RWPE2 (cell line): ENCODE results near the gene LRRN2.
"Not testable (repeated sequence)": the region's sequence is repeated elsewhere in the genome, so short reads cannot be mapped to it uniquely, and the experiment has no call there.

Source experiments
- ATAC-seq: fragments of 200-7000 bp; cut with Tn5 transposase; 3 replicates; pipeline ENCODE4 v1.9.1; 2021; ENCODE audit warnings: low read depth
- DNase-seq: peaks from one replicate; pipeline ENCODE4 v3.0.0-alpha.2; 2020; ENCODE audit warnings: low spot score
- H3K27ac ChIP-seq: fragments of 450-650 bp; 2 replicates; pipeline ENCODE4 v1.5.1; 2017; ENCODE audit warnings: mild to moderate bottlenecking; ENCODE audit not compliant: poor library complexity, severe bottlenecking
- H3K27me3 ChIP-seq: fragments of 250-450 bp; sonication (Bioruptor Pico); 2 replicates; pipeline ENCODE4 v1.5.1; 2021; ENCODE audit warnings: mild to moderate bottlenecking, moderate library complexity; ENCODE audit not compliant: insufficient read depth, poor library complexity, severe bottlenecking
- H3K36me3 ChIP-seq: fragments of 250-450 bp; sonication (Bioruptor Pico); 2 replicates; pipeline ENCODE4 v1.5.1; 2020; ENCODE audit warnings: low read depth, mild to moderate bottlenecking, moderate library complexity
- H3K4me1 ChIP-seq: fragments of 250-450 bp; sonication (Bioruptor Pico); 2 replicates; pipeline ENCODE4 v1.5.1; 2021; ENCODE audit warnings: mild to moderate bottlenecking, moderate library complexity; ENCODE audit not compliant: insufficient read depth, poor library complexity, severe bottlenecking
- H3K4me3 ChIP-seq: fragments of 250-450 bp; sonication (Bioruptor Pico); 2 replicates; pipeline ENCODE4 v1.5.1; 2021; ENCODE audit warnings: mild to moderate bottlenecking, moderate library complexity; ENCODE audit not compliant: severe bottlenecking
- H3K9me3 ChIP-seq: fragments of 250-450 bp; sonication (Bioruptor Pico); 2 replicates; pipeline ENCODE4 v1.5.1; 2021; ENCODE audit warnings: mild to moderate bottlenecking, moderate library complexity; ENCODE audit not compliant: severe bottlenecking
- TF ChIP-seq, protein P1 (sequence below): fragments of 450-650 bp; IDR thresholded peaks from one replicate; pipeline ENCODE4 v1.5.1; 2017; ENCODE audit warnings: mild to moderate bottlenecking, moderate library complexity; ENCODE audit not compliant: poor library complexity, severe bottlenecking

Gene LRRN2

DNA sequence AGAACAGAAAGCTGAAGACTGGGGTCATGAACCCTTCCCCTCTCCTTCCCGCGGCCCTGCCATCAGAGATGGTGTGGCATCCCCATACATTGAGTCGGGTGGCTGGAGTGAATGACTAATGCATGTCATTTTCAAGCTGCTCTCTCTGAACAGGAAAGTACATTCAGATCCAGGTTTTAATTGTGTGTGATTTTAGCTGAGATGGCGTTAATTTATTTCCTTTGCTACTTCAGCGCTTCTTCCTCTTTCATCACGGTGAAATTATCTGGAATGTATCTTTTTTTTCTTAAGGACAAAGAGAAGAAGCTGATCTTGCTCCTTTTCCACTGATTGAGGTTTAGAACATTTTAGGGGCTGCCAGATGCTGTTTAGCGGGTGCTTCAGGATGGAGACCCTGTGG lies 8.6 kb upstream of the LRRN2 start:
- TF ChIP-seq, protein P1, sequence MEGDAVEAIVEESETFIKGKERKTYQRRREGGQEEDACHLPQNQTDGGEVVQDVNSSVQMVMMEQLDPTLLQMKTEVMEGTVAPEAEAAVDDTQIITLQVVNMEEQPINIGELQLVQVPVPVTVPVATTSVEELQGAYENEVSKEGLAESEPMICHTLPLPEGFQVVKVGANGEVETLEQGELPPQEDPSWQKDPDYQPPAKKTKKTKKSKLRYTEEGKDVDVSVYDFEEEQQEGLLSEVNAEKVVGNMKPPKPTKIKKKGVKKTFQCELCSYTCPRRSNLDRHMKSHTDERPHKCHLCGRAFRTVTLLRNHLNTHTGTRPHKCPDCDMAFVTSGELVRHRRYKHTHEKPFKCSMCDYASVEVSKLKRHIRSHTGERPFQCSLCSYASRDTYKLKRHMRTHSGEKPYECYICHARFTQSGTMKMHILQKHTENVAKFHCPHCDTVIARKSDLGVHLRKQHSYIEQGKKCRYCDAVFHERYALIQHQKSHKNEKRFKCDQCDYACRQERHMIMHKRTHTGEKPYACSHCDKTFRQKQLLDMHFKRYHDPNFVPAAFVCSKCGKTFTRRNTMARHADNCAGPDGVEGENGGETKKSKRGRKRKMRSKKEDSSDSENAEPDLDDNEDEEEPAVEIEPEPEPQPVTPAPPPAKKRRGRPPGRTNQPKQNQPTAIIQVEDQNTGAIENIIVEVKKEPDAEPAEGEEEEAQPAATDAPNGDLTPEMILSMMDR = no peak
- no peaks in the 10 kb centered on the region for H3K4me1 ChIP-seq

DNA sequence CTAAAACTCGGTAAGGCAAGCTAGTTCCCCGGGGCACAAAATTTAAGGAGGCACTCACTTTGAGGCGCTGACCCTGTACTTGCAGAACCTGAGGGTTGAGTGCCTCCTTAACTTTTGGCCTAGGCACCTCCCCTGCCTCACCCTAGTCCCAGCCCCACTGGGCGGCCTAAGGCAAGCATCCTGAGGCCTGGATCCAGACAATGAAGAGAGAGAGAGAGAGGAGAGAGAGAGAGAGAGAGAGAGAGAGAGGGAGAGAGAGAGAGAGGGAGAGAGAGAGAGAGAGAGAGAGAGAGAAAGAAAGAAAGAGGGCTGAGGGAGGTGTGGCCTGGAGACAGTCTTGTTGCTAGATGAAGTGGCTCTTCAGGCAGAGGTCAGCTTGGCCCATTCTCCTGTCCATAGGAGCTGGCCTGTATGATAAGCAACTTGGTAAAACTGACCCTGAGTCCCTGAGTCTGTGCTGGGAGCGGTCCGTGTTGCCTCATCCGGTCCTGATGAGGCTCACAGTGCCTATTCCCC lies 7.4 kb upstream of the LRRN2 start:
- Histone ChIP-seq H3K4me3 (no peak overlapping the region), H3K9me3 (no peaks in the 10 kb centered on the region), H3K27ac (no peak overlapping the region), H3K36me3 (no peaks in the 10 kb centered on the region), H3K4me1 (no peaks in the 10 kb centered on the region), H3K27me3 (peaks cover 2% of the 10 kb centered on the region)
- ATAC-seq (no peak), DNase-seq (no peak)
- TF ChIP-seq, protein P1 = no peak

More for the DNA sequence above, 8.6 kb upstream of the LRRN2 start:
- ATAC-seq (no peak), DNase-seq (no peak)
- Histone ChIP-seq H3K36me3 (no peaks in the 10 kb centered on the region), H3K4me3 (no peak overlapping the region), H3K27ac (no peak overlapping the region), H3K27me3 (no peaks in the 10 kb centered on the region), H3K9me3 (no peaks in the 10 kb centered on the region)

DNA sequence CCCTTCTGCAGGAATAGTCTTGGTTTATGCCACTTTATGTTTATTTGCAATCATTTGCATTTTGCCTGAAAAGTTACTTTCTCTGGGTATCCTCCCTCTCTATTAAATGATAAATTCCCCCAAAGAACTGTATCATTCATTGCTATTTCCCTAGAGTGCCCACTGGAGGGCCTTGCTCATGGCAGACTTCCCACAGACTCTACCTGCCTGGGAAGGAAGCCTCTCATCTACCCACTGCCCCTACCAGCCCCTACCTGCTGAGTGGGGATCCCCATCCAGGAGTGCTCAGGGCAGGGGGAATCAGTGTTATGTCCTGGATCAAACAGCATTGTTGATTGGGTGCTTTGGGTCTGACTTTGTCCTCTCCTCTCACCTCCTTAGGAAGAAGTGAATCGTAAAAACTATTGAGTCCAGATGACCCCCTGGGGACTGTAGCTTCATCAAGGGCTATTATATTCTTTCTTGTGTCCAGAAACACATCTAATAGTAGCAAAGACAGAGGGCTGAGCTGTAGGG lies 6.8 kb upstream of the LRRN2 start:
- DNase-seq (no peak), ATAC-seq (no peak)
- H3K9me3 ChIP-seq = no peaks in the 10 kb centered on the region
- TF ChIP-seq, protein P1 = peak; percentile 27
- no peaks in the 10 kb centered on the region for H3K36me3 ChIP-seq
- H3K27ac ChIP-seq = no peak overlapping the region
- H3K4me3 ChIP-seq = no peak overlapping the region
- peaks cover 3% of the 10 kb centered on the region for H3K27me3 ChIP-seq
- no peaks in the 10 kb centered on the region for H3K4me1 ChIP-seq

DNA sequence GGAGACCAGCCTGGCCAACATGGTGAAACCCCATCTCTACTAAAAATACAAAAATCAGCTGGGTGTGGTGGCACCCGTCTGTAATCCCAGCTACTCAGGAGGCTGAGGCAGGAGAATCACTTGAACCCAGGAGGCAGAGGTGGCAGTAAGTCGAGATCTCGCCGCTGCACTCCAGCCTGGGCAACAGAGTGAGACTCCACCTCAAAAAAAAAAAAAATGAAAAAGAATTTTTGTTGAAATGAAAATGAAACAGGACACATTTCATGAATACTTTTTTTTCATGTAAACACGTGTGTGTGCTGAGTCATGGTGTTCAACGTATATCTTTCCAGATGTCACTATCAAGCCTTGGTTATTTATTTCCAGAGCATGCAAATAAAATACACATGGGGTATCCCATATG lies 5.8 kb upstream of the LRRN2 start:
- H3K4me1 ChIP-seq, DNase-seq, ATAC-seq, H3K9me3 ChIP-seq, H3K36me3 ChIP-seq, H3K4me3 ChIP-seq, H3K27ac ChIP-seq, H3K27me3 ChIP-seq: not testable (repeated sequence)

DNA sequence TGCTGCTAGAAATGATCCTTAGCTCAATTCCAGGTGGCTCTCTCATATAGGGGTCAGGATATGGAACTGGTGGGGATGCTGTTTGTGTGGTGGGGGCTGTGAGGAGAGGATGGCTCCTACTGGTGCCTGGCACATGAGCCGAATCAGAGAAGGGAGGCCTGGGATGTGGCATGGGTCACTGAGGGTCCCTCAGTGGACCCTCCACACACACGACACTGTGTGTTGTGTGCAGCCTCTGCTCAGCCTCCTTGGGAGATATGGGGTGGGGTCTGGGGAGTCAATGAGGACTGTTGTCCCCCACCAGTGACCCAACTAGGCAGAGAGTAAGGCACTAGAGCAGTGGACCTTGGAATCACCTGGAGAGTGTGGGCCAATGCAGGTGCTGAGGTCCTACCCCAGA lies 3.2 kb upstream of the LRRN2 start:
- no peaks in the 10 kb centered on the region for H3K36me3 ChIP-seq
- no peak for DNase-seq
- no peaks in the 10 kb centered on the region for H3K4me1 ChIP-seq
- no peaks in the 10 kb centered on the region for H3K9me3 ChIP-seq
- TF ChIP-seq, protein P1 = no peak
- H3K27me3 ChIP-seq = peaks cover 26% of the 10 kb centered on the region
- no peak for ATAC-seq
- H3K27ac ChIP-seq = no peak overlapping the region
- H3K4me3 ChIP-seq = no peak overlapping the region
